ENCODE measurements around the gene AXL. TPM values are rescaled to one million over a fixed set of nuclear protein-coding genes. Genes with fewer than 3 reads are reported as not detected.

Gene AXL
- total RNA-seq, 6 experiments from 2014 or later: 5.7 to 20.3 (median 10.2) TPM

DNA sequence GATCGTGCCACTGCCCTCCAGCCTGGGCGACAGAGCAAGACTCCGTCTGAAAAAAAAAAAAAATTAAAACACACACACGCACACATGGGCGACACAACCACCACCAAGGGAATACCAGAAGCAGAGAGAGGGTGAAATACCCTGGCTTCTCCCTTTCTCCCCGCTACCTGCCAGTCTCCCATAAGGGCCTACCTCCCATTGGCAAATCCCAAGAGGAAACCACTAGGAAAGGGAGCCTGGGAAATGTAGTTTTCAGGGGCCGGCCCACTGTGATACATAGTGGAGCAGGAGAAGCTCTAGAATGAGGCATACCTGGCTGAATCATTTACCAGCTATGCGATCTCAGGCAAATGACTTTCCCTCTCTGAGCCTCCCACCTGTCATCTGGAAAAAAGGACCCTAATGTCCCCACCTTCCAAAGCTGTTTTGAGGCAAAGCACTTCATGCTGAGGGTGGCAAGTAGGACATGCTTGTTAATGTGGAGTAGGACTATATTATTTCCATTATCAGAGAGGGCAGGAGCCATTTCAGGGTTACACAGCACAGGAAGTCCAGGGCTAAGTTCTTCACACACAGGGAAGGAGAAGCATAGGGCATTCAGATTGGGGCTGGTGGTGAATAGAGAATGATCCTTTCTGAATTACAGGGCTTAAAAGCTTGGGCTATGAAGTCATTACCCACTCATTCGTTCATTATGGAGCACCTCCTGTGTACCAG is 30.8 kb downstream of the AXL start:
- TF ChIP-seq, protein P1, sequence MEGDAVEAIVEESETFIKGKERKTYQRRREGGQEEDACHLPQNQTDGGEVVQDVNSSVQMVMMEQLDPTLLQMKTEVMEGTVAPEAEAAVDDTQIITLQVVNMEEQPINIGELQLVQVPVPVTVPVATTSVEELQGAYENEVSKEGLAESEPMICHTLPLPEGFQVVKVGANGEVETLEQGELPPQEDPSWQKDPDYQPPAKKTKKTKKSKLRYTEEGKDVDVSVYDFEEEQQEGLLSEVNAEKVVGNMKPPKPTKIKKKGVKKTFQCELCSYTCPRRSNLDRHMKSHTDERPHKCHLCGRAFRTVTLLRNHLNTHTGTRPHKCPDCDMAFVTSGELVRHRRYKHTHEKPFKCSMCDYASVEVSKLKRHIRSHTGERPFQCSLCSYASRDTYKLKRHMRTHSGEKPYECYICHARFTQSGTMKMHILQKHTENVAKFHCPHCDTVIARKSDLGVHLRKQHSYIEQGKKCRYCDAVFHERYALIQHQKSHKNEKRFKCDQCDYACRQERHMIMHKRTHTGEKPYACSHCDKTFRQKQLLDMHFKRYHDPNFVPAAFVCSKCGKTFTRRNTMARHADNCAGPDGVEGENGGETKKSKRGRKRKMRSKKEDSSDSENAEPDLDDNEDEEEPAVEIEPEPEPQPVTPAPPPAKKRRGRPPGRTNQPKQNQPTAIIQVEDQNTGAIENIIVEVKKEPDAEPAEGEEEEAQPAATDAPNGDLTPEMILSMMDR (IDR thresholded peaks at IDR 0.05): no peak
- TF ChIP-seq POLR2A (IDR thresholded peaks at IDR 0.05): no peak
- Histone ChIP-seq H3K4me3 (no peak overlapping the region), H3K27me3 (no peaks in the 10 kb centered on the region), H3K4me1 (no peaks in the 10 kb centered on the region), H3K27ac (no peak overlapping the region), H3K36me3 (no peaks in the 10 kb centered on the region), H3K9me3 (no peaks in the 10 kb centered on the region)
- ATAC-seq (no peak), DNase-seq (no peak)
- intact Hi-C loops (cut with DNase I): no loop called here
- 84% methylated on average over 7 of the region's 9 CpGs for WGBS (ENCODE audit: insufficient coverage, low coverage, low lambda C conversion rate, missing lambda C conversion rate)

DNA sequence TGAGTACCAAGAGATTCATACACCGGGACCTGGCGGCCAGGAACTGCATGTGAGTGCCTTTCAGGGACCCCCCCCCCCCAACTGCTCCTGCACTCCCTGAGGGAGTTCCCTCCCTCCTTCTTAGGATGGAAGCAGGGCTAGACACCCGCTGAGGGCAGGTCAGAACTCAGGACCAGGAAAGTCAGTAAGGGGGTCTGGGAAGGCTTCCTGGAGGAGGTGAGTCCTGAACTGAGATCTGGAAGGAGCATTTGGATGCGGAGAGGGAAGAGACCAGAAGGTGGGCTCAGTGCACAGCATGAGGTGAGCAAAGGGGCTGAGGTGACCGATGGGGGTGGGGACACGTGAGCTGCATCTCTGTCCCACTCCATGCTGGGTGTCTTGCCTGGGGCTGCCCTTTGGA is 34.6 kb downstream of the AXL start:
- DNase-seq (no peak), ATAC-seq (no peak)
- Histone ChIP-seq H3K4me1 (no peaks in the 10 kb centered on the region), H3K9me3 (no peaks in the 10 kb centered on the region), H3K27ac (no peak overlapping the region), H3K4me3 (no peak overlapping the region), H3K36me3 (no peaks in the 10 kb centered on the region), H3K27me3 (no peaks in the 10 kb centered on the region)
- WGBS (ENCODE audit: insufficient coverage, low coverage, low lambda C conversion rate, missing lambda C conversion rate): 70% methylated on average over 3 of the region's 6 CpGs
- intact Hi-C loops (cut with DNase I): no loop called here
- TF ChIP-seq, protein P1 (IDR thresholded peaks at IDR 0.05): no peak
- no peak for TF ChIP-seq POLR2A (IDR thresholded peaks at IDR 0.05)

DNA sequence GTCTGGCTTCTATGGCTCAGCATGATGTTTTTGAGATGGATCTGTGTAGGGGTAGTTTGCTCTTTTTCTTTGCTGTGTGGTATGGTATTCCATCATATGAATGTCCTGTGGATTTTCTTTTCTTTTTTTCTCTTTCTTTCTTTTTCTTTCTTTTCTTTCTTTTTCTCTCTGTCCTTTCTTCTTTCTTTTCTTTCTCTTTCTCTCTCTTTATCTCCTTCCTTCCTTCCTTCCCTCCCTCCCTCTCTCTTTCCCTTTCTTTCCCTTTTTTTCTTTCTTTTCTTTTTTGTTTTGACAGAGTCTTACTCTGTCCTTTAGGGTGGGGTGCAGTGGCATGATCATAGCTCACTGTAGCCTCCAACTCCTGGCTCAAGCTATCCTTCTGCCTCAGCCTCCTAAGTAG is 36.1 kb downstream of the AXL start:
- Histone ChIP-seq H3K27me3 (no peaks in the 10 kb centered on the region), H3K27ac (no peak overlapping the region), H3K4me1 (no peaks in the 10 kb centered on the region), H3K4me3 (no peak overlapping the region), H3K9me3 (no peaks in the 10 kb centered on the region), H3K36me3 (no peaks in the 10 kb centered on the region)
- TF ChIP-seq, protein P1 (IDR thresholded peaks at IDR 0.05): no peak
- TF ChIP-seq POLR2A (IDR thresholded peaks at IDR 0.05): no peak
- intact Hi-C loops (cut with DNase I): loop anchor here (5.0 kb wide), 1 partner anchor 48 kb away; no protein-coding TSS in a partner anchor
- DNase-seq (no peak), ATAC-seq (no peak)

DNA sequence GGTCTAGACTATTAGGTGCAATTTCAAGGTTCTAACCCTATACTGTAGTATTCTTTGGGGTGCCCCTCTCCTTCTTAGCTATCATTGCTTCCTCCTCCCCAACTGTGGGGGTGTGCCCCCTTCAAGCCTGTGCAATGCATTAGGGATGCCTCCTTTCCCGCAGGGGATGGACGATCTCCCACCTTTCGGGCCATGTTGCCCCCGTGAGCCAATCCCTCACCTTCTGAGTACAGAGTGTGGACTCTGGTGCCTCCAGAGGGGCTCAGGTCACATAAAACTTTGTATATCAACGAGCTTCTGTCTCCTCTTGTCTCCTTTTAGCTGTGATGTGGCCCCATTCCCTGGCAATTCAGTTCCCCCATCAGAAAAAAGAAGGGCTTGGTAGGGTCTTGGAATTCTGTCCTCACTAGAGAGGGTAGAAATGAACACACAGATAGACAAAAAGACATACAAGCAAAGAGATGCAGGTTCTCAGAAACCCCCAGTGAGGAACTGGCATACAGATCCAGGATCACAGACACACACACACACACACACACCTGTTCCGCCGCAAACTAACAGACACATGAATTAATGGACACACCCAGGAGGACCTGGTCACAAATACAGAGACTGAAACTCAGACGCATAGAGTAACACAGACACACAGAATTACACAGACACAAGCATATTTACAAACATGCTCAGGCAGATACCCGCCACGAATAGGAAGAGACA is 42.6 kb downstream of the AXL start:
- H3K27ac ChIP-seq: peak overlapping the region; percentile 95 to 98 (median 97)

More for the DNA sequence above, 42.6 kb downstream of the AXL start:
- ATAC-seq (no peak), DNase-seq (no peak)
- peaks cover 0 to 9% (median 3%) of the 10 kb centered on the region in 4 donors for H3K4me1 ChIP-seq
- intact Hi-C loops (cut with DNase I): no loop called here
- TF ChIP-seq POLR2A (IDR thresholded peaks at IDR 0.05): no peak
- TF ChIP-seq, protein P1 (IDR thresholded peaks at IDR 0.05): no peak
- peak overlapping the region; percentile 36 to 62 (median 61) for H3K4me3 ChIP-seq
- H3K27me3 ChIP-seq: no peaks in the 10 kb centered on the region
- no peaks in the 10 kb centered on the region for H3K9me3 ChIP-seq
- H3K36me3 ChIP-seq: no peaks in the 10 kb centered on the region
- 33% methylated on average over 6 of the region's 10 CpGs for WGBS (ENCODE audit: insufficient coverage, low coverage, low lambda C conversion rate, missing lambda C conversion rate)

Measured in right lobe of liver (tissue), 6 donors.